ENCODE measurements around the gene CTTNBP2. TPM values are rescaled to one million over a fixed set of nuclear protein-coding genes. Genes with fewer than 3 reads are reported as not detected.

Gene CTTNBP2
- total and polyA plus RNA-seq, 2 donors (not counting 1 experiment from before 2014, with no cell fraction given), result 8.3 to 12.0 TPM

DNA sequence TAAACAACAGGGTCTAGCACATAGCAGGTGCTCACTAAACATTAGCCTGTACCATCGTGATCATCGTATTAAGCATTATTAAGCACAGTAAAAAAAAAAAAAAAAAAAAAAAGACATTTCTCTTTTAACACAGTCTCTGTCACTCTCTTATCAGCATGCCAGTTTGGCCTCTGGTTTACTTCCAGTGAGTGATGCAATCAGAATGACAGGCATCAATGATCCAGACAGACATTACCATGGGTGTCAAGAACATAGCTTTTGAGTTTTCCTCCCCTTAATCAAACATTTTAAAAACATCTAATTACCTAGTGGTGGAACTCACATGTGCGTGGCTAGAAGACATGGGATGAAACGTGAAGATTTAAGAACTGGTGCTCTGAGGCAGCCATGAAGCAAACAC lies 115.8 kb downstream of the CTTNBP2 start:
- Histone ChIP-seq H3K36me3 (ENCODE audit: control insufficient read depth, insufficient read depth, low read length) (peaks cover 3% of the 10 kb centered on the region), H3K27me3 (ENCODE audit: control insufficient read depth, insufficient read depth, low read length) (no peaks in the 10 kb centered on the region), H3K9ac (ENCODE audit: insufficient read depth, low read length) (no peak overlapping the region), H2AFZ (ENCODE audit: low read length) (no peak overlapping the region), H3K9me3 (ENCODE audit: control insufficient read depth, insufficient read depth, low read depth, low read length) (no peaks in the 10 kb centered on the region), H3K4me2 (ENCODE audit: extremely low read depth, insufficient read depth, low read length) (no peak overlapping the region), H3K79me2 (ENCODE audit: control insufficient read depth, insufficient read depth, low read length) (no peaks in the 10 kb centered on the region), H3K4me3 (replicated peaks in 1 of 4; ENCODE audit: control extremely low read depth in 1 of 4, insufficient read depth in 1 of 4, low read depth in 3 of 4, low read length in 4 of 4) (no peak overlapping the region), H3K27ac (ENCODE audit: insufficient read depth, low read length) (no peak overlapping the region), H4K20me1 (ENCODE audit: control insufficient read depth, extremely low read depth, insufficient read depth, low read length) (no peaks in the 10 kb centered on the region), H3K4me1 (ENCODE audit: control insufficient read depth, extremely low read depth, insufficient read depth, low read length) (no peaks in the 10 kb centered on the region)
- no peak for TF ChIP-seq EZH2 (IDR thresholded peaks at IDR 0.05; ENCODE audit: low read length, missing control alignments)
- TF ChIP-seq, protein P1, sequence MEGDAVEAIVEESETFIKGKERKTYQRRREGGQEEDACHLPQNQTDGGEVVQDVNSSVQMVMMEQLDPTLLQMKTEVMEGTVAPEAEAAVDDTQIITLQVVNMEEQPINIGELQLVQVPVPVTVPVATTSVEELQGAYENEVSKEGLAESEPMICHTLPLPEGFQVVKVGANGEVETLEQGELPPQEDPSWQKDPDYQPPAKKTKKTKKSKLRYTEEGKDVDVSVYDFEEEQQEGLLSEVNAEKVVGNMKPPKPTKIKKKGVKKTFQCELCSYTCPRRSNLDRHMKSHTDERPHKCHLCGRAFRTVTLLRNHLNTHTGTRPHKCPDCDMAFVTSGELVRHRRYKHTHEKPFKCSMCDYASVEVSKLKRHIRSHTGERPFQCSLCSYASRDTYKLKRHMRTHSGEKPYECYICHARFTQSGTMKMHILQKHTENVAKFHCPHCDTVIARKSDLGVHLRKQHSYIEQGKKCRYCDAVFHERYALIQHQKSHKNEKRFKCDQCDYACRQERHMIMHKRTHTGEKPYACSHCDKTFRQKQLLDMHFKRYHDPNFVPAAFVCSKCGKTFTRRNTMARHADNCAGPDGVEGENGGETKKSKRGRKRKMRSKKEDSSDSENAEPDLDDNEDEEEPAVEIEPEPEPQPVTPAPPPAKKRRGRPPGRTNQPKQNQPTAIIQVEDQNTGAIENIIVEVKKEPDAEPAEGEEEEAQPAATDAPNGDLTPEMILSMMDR (conservative IDR thresholded peaks at IDR 0.05 in 1 of 2, IDR thresholded peaks at IDR 0.05 in 1 of 2; ENCODE audit: low read depth in 1 of 2, low read length in 2 of 2), result no peak
- DNase-seq (ENCODE audit: low read depth in 2 of 2), result no peak

DNA sequence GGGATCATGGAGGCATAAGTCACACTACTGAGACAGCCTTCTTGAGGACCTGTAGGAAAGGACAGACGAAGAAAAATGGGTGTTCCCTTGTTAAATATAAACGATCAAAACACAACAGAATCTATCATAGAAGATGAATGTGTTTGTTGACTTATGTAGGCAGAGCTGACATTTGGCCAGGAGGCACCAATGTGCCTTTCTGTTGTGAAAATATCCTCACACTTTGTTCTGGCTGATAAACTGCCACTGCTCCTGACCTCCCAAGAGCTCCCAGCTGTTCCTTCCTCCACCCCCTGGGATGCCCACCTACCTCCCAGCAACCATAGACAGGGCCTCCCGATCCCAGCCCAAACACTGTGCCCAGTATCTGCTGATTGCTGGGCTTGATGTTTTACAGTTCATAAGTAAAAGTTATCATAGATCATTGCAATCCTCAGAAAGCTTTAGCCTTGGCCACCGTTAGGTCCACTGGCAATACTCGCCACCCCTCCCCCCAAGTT lies 116.6 kb downstream of the CTTNBP2 start:
- TF ChIP-seq, protein P1 (conservative IDR thresholded peaks at IDR 0.05 in 1 of 2, IDR thresholded peaks at IDR 0.05 in 1 of 2; ENCODE audit: low read depth in 1 of 2, low read length in 2 of 2), result no peak
- no peak for TF ChIP-seq EZH2 (IDR thresholded peaks at IDR 0.05; ENCODE audit: low read length, missing control alignments)
- H3K9me3 ChIP-seq (ENCODE audit: control insufficient read depth, insufficient read depth, low read depth, low read length), result no peaks in the 10 kb centered on the region

DNA sequence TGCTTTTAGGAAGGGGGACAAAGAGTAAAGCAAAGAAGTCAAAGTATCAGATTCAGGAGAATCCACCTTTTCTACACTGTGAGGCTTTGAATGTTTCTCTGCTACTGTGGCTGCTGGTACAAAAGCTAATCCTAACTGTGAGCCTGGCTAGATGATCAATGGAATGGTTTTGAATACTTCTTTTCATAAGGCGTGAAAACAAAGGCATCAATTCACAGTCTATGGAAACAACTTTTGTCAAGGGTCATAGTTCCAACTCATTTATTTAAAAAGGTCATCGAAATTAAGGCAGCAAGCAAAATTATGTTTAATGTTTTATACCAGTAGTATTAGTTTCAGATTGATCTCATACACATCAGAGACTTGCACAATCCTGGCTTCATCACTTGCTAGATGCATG lies 118.1 kb downstream of the CTTNBP2 start:
- Histone ChIP-seq H3K27me3 (ENCODE audit: control insufficient read depth, insufficient read depth, low read length) (no peaks in the 10 kb centered on the region), H4K20me1 (ENCODE audit: control insufficient read depth, extremely low read depth, insufficient read depth, low read length) (no peaks in the 10 kb centered on the region), H3K79me2 (ENCODE audit: control insufficient read depth, insufficient read depth, low read length) (no peaks in the 10 kb centered on the region), H3K4me3 (replicated peaks in 1 of 4; ENCODE audit: control extremely low read depth in 1 of 4, insufficient read depth in 1 of 4, low read depth in 3 of 4, low read length in 4 of 4) (no peak overlapping the region), H3K4me2 (ENCODE audit: extremely low read depth, insufficient read depth, low read length) (no peak overlapping the region), H3K9ac (ENCODE audit: insufficient read depth, low read length) (no peak overlapping the region), H3K4me1 (ENCODE audit: control insufficient read depth, extremely low read depth, insufficient read depth, low read length) (no peaks in the 10 kb centered on the region), H2AFZ (ENCODE audit: low read length) (no peak overlapping the region), H3K36me3 (ENCODE audit: control insufficient read depth, insufficient read depth, low read length) (peaks cover 3% of the 10 kb centered on the region), H3K27ac (ENCODE audit: insufficient read depth, low read length) (no peak overlapping the region), H3K9me3 (ENCODE audit: control insufficient read depth, insufficient read depth, low read depth, low read length) (no peaks in the 10 kb centered on the region)
- no peak for DNase-seq (ENCODE audit: low read depth in 2 of 2)
- no peak for TF ChIP-seq EZH2 (IDR thresholded peaks at IDR 0.05; ENCODE audit: low read length, missing control alignments)
- TF ChIP-seq, protein P1 (conservative IDR thresholded peaks at IDR 0.05 in 1 of 2, IDR thresholded peaks at IDR 0.05 in 1 of 2; ENCODE audit: low read depth in 1 of 2, low read length in 2 of 2), result no peak

More for the DNA sequence above, 116.6 kb downstream of the CTTNBP2 start:
- no peaks in the 10 kb centered on the region for H4K20me1 ChIP-seq (ENCODE audit: control insufficient read depth, extremely low read depth, insufficient read depth, low read length)
- no peak for DNase-seq (ENCODE audit: low read depth in 2 of 2)
- no peaks in the 10 kb centered on the region for H3K79me2 ChIP-seq (ENCODE audit: control insufficient read depth, insufficient read depth, low read length)
- H3K4me1 ChIP-seq (ENCODE audit: control insufficient read depth, extremely low read depth, insufficient read depth, low read length), result no peaks in the 10 kb centered on the region
- no peak overlapping the region for H3K4me2 ChIP-seq (ENCODE audit: extremely low read depth, insufficient read depth, low read length)
- no peak overlapping the region for H3K4me3 ChIP-seq (replicated peaks in 1 of 4; ENCODE audit: control extremely low read depth in 1 of 4, insufficient read depth in 1 of 4, low read depth in 3 of 4, low read length in 4 of 4)
- no peak overlapping the region for H3K27ac ChIP-seq (ENCODE audit: insufficient read depth, low read length)
- no peaks in the 10 kb centered on the region for H3K27me3 ChIP-seq (ENCODE audit: control insufficient read depth, insufficient read depth, low read length)
- no peak overlapping the region for H3K9ac ChIP-seq (ENCODE audit: insufficient read depth, low read length)
- peaks cover 3% of the 10 kb centered on the region for H3K36me3 ChIP-seq (ENCODE audit: control insufficient read depth, insufficient read depth, low read length)
- no peak overlapping the region for H2AFZ ChIP-seq (ENCODE audit: low read length)

Measured in fibroblast of lung (primary cell).